Inflammatory macrophage (primary cell): ENCODE results near the gene DIS3L2.
"Not testable (repeated sequence)": the region's sequence is repeated elsewhere in the genome, so short reads cannot be mapped to it uniquely, and the experiment has no call there.

Source experiments
- DNase-seq, 2 donors: peaks; one replicate each; pipeline ENCODE4 v3.0.0-alpha.2; 2020 to 2022

DIS3L2 gene

GRCh38 chr2:231929961-231930592 lies 31.4 kb upstream of the DIS3L2 start:
- no peak for DNase-seq

GRCh38 chr2:231930593-231931281 lies 30.8 kb upstream of the DIS3L2 start:
- DNase-seq = no peak

GRCh38 chr2:231931481-231931915 lies 30.0 kb upstream of the DIS3L2 start:
- no peak for DNase-seq

DNA sequence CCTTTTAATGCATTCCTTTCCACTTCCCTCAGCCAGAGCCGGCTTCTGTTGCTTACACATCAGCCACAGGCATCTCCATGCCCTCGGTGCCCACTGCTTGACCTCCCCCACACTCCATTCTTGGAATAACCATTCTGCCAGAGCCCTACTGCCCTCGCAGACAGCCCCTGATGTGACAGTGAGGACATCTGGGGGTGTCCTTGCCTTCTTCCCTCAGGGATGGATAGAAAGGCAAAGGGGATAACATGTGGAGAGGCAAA lies 28.9 kb upstream of the DIS3L2 start:
- no peak for DNase-seq

DNA sequence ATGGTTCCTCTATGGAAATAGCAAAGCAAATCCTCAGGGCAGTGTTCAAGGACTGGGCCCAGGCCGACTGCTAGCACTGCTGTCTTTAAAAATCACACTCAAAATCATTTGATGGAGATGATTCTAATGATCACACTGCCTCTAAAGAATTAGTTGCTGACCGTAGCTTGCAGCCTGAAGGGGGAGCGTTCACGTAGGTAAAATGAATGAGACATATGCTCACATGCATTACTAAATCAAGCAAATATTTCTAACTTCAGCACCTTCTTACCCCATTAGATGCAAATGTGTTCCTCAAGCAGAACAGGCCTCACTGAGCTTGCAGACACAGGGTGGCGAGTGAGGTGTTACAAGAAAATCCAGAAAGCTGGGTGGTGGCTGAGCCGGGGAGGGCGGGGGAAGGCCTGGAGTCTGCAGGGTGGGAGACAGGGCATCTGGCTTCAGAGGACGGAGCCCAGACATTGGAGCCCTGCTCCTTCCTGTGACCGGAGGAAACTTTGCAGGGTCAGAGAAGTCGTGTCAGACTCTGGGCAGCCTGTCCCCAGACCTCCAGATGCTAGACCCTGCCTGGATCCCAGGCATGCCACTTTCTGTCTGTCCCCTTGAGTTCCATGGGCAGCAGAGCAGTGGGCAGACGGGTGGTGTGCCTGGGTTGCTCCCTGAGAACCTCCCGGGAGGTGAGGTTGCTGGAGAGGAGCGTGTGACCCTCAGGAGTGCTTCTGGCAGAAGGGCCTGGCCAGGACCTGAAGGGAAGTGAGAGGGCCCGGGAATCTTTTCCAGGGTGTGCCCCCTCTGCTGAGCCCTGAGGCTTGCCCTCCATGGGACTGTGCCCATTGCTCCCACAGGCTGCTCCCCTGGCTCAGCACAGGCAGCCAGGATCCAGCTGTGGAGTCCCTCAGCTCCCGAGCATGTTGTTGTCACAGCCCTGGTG lies 28.3 kb upstream of the DIS3L2 start:
- DNase-seq = no peak

DNA sequence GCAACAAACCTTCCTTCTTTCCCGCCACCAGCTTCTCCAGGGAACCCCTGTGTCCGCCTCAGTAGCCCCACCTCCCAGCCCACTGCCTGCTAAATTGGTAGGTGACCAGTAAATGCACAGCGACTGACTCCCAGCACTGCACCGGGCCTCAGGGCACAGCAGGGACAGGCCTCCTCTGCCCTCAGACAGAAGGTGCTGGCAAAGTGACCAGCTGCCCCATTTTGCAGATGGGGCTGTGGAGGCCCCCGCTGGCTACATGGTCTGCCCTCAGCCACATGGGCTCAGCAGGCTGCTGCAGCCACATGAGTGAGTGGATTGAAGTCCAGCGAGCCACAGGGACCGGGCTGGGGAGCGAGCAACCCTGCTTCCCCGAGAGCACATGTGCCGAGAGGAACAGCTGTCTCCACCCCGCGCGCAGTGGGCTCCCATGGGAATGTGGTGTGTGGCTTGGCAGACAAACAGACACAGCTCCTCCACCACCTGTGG lies 27.6 kb upstream of the DIS3L2 start:
- no peak for DNase-seq

GRCh38 chr2:231934441-231935206 lies 26.9 kb upstream of the DIS3L2 start:
- DNase-seq = no peak

DNA sequence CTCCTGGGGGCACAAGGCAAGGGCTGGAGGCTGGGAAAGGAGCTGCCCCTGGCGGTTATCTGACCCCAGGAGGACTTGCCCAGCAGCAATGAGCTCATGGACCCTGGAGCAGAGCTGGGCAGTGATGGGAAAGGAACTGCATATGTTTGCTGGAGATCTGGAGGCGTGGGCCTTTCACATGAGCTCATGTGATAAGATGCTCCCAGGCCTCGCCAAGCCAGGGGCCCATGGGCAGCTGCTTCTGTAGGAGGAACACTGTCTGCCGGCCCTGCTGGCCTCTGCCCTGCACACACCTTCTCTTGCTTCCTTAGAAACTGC lies 26.3 kb upstream of the DIS3L2 start:
- DNase-seq = peak in 1 of 2 donors; percentile 33

- DNase-seq = no peak
These were observed 25.7 kb upstream of the DIS3L2 start for GRCh38 chr2:231935815-231936214.

DNA sequence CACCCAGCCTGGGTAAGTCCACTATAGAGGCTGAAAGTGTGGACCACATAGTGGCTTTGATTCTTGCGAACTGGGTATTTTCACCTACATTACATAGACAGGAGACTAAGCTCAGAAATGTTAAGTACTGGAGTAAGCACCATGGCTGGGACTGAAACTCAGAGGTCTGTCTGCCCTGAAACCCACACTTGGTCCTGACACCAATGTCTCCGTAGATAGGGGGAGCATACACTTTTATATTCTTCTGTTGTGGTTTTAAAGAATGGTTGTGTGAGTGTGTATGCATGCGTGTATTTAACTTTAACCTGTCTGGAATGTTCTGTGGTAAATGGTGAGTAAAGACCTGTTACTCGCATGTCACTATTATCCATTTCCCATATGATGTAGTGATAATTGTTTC lies 25.0 kb upstream of the DIS3L2 start:
- no peak for DNase-seq

DNA sequence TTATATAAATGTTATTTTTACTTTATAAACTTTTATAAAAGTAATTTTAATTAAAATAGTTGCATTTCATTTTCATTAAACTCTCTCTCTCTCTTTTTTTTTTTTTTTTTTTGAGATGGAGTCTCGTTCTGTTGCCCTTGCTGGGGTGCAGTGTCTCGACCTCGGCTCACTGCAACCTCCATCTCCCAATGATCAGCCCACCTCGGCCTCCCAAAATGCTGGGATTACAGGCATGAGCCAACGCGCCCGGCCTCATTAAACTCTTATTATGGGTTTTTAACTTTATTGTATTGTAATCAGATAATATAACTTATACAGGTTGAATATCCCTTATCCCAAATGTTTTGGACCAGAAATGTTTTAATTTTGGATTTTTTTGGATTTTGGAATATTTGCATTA lies 24.5 kb upstream of the DIS3L2 start:
- no peak for DNase-seq

DNA sequence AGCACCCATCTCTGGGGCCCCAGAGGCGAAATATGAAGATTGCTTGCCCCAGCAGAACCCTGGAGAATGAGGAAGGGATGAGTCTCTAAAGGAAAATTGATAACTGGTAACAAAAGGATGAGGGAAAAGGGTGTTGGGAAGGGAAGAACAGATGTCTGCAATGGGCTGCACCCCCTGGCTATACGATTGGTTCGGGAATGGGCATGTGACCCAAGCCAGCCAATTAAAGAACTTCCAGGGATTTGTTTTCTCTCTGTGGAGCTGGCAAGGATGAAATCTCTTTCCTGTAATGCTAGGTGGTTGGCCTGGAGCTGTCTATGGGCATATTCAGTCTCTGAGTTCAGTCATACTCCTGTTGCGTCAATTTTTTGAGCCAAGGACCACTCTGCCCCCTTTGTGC lies 22.5 kb upstream of the DIS3L2 start:
- DNase-seq = no peak

DNA sequence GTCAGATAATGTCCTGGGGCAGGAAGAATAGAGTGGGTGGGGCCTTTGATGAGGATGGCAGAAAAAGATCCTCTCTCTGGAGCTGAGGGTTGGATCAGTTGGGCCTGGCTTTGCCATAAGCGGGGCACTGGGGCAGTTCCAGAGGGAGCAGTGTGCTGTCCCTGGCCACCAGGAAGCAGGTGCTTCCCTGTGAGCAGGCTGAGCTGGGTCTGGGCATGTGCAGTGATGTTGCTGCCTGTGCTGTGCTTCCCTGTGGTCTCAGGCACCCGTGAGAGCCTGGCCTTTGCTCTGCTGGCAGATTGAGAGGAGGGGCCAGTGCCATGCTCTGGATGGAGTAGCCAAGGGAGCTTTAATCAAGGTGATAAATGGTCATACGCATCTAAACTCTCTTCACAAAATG lies 20.7 kb upstream of the DIS3L2 start:
- no peak for DNase-seq

GRCh38 chr2:231941673-231942072 lies 19.8 kb upstream of the DIS3L2 start:
- DNase-seq = no peak

DNA sequence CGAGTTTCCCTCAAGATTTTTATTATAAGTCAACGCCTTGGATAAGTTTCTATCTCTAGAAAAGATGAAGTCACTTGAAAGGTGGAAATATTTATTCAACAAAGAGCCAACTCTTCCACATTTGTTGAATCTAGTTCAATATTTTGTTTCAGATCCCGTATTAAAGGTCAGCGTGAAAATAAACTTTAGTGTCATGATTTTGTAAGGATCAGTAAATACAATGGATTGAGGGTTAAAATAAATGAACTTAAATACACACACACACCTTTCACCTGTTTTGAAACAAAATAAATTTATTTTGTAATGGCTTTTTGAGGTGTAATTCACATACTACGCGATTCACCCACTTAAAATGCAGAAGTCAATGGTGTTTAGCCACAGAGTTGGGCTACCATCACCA lies 19.3 kb upstream of the DIS3L2 start:
- no peak for DNase-seq

GRCh38 chr2:231946241-231946814 lies 15.2 kb upstream of the DIS3L2 start:
- no peak for DNase-seq

DNA sequence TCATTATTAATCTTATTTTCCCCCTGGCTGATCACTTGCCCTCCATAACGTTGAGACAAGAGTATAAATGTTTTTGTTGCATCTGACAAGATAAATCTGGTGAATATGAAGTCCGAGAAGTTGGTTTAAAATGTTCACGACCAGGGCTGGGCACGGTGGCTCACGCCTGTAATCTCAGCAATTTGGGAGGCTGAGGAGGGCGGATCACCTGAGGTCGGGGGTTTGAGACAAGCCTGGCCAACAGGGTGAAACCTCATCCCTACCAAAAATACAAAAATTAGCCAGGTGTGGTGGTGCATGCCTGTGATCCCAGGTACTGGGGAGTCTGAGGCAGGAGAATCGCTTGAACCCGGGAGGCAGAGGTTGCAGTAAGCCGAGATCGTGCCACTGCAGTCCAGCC lies 14.4 kb upstream of the DIS3L2 start:
- not testable (repeated sequence) for DNase-seq

GRCh38 chr2:231947694-231948093 lies 13.8 kb upstream of the DIS3L2 start:
- DNase-seq = no peak

DNA sequence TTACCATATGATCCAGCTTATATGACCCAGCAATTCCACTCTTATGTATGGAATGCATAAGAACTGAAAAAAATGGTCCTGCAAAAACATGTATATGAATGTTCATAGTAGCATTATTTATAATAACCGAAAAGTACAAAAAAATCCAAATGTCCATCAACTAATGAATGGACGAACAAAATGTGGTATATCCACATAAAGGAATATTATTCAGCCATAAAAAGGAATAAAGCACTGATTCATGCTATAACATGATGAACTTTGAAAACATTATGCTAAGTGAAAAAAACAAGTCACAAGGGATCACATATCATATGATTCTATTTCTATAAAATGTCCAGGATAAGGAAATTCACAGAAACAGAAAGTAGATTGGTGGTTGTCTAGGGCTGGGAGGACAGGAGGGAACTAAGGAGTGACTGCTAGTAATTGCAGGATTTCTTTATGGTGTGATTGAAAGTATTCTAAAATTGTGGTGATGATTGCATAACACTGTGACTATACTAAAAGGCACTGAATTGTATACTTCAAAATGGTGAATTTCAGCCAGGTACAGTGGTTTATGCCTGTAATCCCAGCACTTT lies 10.0 kb upstream of the DIS3L2 start:
- DNase-seq = no peak

- no peak for DNase-seq
These were observed 5.6 kb upstream of the DIS3L2 start for GRCh38 chr2:231955758-231956472.

- no peak for DNase-seq
These were observed 3.4 kb upstream of the DIS3L2 start for GRCh38 chr2:231957913-231958763.
